Adrenal gland (tissue), 5 donors: Measurements from ENCODE around the gene DNMT1.

Experiments
- POLR2A ChIP-seq, 2 donors: fragments of 450-650 bp; IDR thresholded peaks; one replicate each; pipeline ENCODE4 v1.6.1; 2017; ENCODE audit warnings: antibody characterized with exemption in 2 of 2, mild to moderate bottlenecking in 2 of 2, moderate library complexity in 1 of 2
- TF ChIP-seq, protein P1 (sequence below), 6 experiments: fragments of 450-650 bp in 4 of 6; fragments of 200-600 bp in 2 of 6; sonication (generic) in 1 of 6; IDR thresholded peaks; 1 replicate in 5 of 6; 2 replicates in 1 of 6; pipeline versions ENCODE4 v1.5.1 to v1.8.0; 2016 to 2021; ENCODE audit warnings: antibody characterized with exemption in 6 of 6, mild to moderate bottlenecking in 2 of 6, moderate library complexity in 1 of 6
- donor health status: DM: no; HTN: no; CAD: no.

DNA sequence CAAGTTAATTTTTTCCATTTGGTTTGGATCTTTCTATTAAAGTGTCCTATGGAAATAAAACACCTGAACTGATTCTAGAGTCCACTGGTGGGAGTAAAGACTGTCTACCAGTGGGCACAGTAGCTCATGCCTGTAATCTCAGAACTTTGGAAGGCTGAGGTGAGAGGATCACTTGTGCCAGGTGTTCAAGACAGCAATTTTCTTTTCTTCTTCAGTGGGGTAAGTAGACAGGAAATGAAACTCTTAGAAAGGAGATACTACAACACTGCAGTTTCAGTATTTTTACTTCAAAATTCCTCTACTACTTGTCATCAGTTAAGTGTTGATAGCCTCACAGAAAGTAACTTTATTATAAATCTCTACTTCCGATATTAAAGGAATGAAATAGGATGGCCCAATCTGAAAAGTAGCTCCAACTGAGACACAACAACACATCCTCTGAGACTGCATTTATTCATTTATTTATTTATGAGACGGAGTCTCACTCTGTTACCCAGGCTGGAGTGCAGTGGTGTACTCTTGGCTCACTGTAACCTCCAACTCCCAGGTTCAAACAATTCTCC lies 26.3 kb downstream of the DNMT1 start:
- TF ChIP-seq, protein P1, sequence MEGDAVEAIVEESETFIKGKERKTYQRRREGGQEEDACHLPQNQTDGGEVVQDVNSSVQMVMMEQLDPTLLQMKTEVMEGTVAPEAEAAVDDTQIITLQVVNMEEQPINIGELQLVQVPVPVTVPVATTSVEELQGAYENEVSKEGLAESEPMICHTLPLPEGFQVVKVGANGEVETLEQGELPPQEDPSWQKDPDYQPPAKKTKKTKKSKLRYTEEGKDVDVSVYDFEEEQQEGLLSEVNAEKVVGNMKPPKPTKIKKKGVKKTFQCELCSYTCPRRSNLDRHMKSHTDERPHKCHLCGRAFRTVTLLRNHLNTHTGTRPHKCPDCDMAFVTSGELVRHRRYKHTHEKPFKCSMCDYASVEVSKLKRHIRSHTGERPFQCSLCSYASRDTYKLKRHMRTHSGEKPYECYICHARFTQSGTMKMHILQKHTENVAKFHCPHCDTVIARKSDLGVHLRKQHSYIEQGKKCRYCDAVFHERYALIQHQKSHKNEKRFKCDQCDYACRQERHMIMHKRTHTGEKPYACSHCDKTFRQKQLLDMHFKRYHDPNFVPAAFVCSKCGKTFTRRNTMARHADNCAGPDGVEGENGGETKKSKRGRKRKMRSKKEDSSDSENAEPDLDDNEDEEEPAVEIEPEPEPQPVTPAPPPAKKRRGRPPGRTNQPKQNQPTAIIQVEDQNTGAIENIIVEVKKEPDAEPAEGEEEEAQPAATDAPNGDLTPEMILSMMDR (IDR thresholded peaks at IDR 0.05): no peak
- TF ChIP-seq POLR2A (IDR thresholded peaks at IDR 0.05): no peak
